ENCODE data around the gene KRT79.

KRT79 gene

GRCh38 chr12:52805000-52805399 lies 29.1 kb downstream of the KRT79 start:
- no peak overlapping the region for H3K4me3 ChIP-seq (ENCODE audit: low read depth, low read length)
- DNase-seq (ENCODE audit: low read depth): no peak
- no peak for TF ChIP-seq CTCF (IDR thresholded peaks at IDR 0.05; ENCODE audit: low read depth, low read length, missing control alignments)

GRCh38 chr12:52802442-52802841 lies 31.7 kb downstream of the KRT79 start:
- no peak for TF ChIP-seq CTCF (IDR thresholded peaks at IDR 0.05; ENCODE audit: low read depth, low read length, missing control alignments)
- DNase-seq (ENCODE audit: low read depth): no peak

GRCh38 chr12:52801773-52802172 lies 32.3 kb downstream of the KRT79 start:
- TF ChIP-seq CTCF (IDR thresholded peaks at IDR 0.05; ENCODE audit: low read depth, low read length, missing control alignments): no peak
- DNase-seq (ENCODE audit: low read depth): no peak
- H3K4me3 ChIP-seq (ENCODE audit: low read depth, low read length): no peak overlapping the region

More at GRCh38 chr12:52802442-52802841, 31.7 kb downstream of the KRT79 start:
- H3K4me3 ChIP-seq (ENCODE audit: low read depth, low read length): no peak overlapping the region

GRCh38 chr12:52800259-52800917 lies 33.7 kb downstream of the KRT79 start:
- H3K4me3 ChIP-seq (ENCODE audit: low read depth, low read length): no peak overlapping the region
- TF ChIP-seq CTCF (IDR thresholded peaks at IDR 0.05; ENCODE audit: low read depth, low read length, missing control alignments): no peak
- DNase-seq (ENCODE audit: low read depth): no peak

GRCh38 chr12:52799505-52800211 lies 34.5 kb downstream of the KRT79 start:
- TF ChIP-seq CTCF (IDR thresholded peaks at IDR 0.05; ENCODE audit: low read depth, low read length, missing control alignments): no peak
- H3K4me3 ChIP-seq (ENCODE audit: low read depth, low read length): no peak overlapping the region
- DNase-seq (ENCODE audit: low read depth): no peak

- no peak for TF ChIP-seq CTCF (IDR thresholded peaks at IDR 0.05; ENCODE audit: low read depth, low read length, missing control alignments)
- no peak overlapping the region for H3K4me3 ChIP-seq (ENCODE audit: low read depth, low read length)
- DNase-seq (ENCODE audit: low read depth): no peak
These were observed 35.2 kb downstream of the KRT79 start for GRCh38 chr12:52798671-52799504.

All from GM12864 (cell line).